ENCODE results near the gene KAZN.

The KAZN gene

GRCh38 chr1:14551386-14551785 lies 47.1 kb upstream of the KAZN start:
- ATAC-seq: no peak
- TF ChIP-seq ZNF70 (CRISPR knock-in tag; IDR thresholded peaks at IDR 0.05) (no peak), TCF4 (CRISPR knock-in tag; IDR thresholded peaks at IDR 0.05; ENCODE audit: borderline replicate concordance) (no peak), OSR1 (CRISPR knock-in tag; IDR thresholded peaks at IDR 0.05) (no peak), TOX (CRISPR knock-in tag; IDR thresholded peaks at IDR 0.05; ENCODE audit: borderline replicate concordance) (no peak), TSHZ2 (CRISPR knock-in tag; IDR thresholded peaks at IDR 0.05) (no peak), CSDC2 (CRISPR knock-in tag; IDR thresholded peaks at IDR 0.05) (no peak), SNAI2 (CRISPR knock-in tag; IDR thresholded peaks at IDR 0.05) (no peak), ZC3H10 (CRISPR knock-in tag; IDR thresholded peaks at IDR 0.05) (no peak), ARNTL (CRISPR knock-in tag; IDR thresholded peaks at IDR 0.05; ENCODE audit: borderline replicate concordance, low read depth) (no peak), ZFP30 (CRISPR knock-in tag; IDR thresholded peaks at IDR 0.05) (no peak), PPARA (CRISPR knock-in tag; IDR thresholded peaks at IDR 0.05; ENCODE audit: borderline replicate concordance) (no peak), ZFP3 (CRISPR knock-in tag; IDR thresholded peaks at IDR 0.05) (no peak), RARB (CRISPR knock-in tag; IDR thresholded peaks at IDR 0.05) (no peak), ISL1 (CRISPR knock-in tag; IDR thresholded peaks at IDR 0.05) (no peak)

GRCh38 chr1:14552246-14552965 lies 46.1 kb upstream of the KAZN start:
- ATAC-seq: no peak
- TF ChIP-seq ZNF565 (CRISPR knock-in tag; conservative IDR thresholded peaks at IDR 0.05; ENCODE audit: low read depth) (no peak), ISL1 (CRISPR knock-in tag; IDR thresholded peaks at IDR 0.05) (no peak), ZC3H10 (CRISPR knock-in tag; IDR thresholded peaks at IDR 0.05) (no peak), ESRRG (CRISPR knock-in tag; IDR thresholded peaks at IDR 0.05) (no peak), CSRNP3 (CRISPR knock-in tag; IDR thresholded peaks at IDR 0.05) (no peak), ZFP3 (CRISPR knock-in tag; IDR thresholded peaks at IDR 0.05) (no peak), BACH2 (CRISPR knock-in tag; IDR thresholded peaks at IDR 0.05; ENCODE audit: borderline replicate concordance) (no peak), CREB5 (CRISPR knock-in tag; IDR thresholded peaks at IDR 0.05; ENCODE audit: low read depth) (no peak), SNAI2 (CRISPR knock-in tag; IDR thresholded peaks at IDR 0.05) (no peak), ARNTL (CRISPR knock-in tag; IDR thresholded peaks at IDR 0.05; ENCODE audit: borderline replicate concordance, low read depth) (no peak), PPARA (CRISPR knock-in tag; IDR thresholded peaks at IDR 0.05; ENCODE audit: borderline replicate concordance) (no peak), GLIS3 (CRISPR knock-in tag; IDR thresholded peaks at IDR 0.05) (no peak)
- TF ChIP-seq, protein P1, sequence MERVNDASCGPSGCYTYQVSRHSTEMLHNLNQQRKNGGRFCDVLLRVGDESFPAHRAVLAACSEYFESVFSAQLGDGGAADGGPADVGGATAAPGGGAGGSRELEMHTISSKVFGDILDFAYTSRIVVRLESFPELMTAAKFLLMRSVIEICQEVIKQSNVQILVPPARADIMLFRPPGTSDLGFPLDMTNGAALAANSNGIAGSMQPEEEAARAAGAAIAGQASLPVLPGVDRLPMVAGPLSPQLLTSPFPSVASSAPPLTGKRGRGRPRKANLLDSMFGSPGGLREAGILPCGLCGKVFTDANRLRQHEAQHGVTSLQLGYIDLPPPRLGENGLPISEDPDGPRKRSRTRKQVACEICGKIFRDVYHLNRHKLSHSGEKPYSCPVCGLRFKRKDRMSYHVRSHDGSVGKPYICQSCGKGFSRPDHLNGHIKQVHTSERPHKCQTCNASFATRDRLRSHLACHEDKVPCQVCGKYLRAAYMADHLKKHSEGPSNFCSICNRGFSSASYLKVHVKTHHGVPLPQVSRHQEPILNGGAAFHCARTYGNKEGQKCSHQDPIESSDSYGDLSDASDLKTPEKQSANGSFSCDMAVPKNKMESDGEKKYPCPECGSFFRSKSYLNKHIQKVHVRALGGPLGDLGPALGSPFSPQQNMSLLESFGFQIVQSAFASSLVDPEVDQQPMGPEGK (CRISPR knock-in tag; IDR thresholded peaks at IDR 0.05; ENCODE audit: borderline replicate concordance): no peak
- TF ChIP-seq, protein P2, sequence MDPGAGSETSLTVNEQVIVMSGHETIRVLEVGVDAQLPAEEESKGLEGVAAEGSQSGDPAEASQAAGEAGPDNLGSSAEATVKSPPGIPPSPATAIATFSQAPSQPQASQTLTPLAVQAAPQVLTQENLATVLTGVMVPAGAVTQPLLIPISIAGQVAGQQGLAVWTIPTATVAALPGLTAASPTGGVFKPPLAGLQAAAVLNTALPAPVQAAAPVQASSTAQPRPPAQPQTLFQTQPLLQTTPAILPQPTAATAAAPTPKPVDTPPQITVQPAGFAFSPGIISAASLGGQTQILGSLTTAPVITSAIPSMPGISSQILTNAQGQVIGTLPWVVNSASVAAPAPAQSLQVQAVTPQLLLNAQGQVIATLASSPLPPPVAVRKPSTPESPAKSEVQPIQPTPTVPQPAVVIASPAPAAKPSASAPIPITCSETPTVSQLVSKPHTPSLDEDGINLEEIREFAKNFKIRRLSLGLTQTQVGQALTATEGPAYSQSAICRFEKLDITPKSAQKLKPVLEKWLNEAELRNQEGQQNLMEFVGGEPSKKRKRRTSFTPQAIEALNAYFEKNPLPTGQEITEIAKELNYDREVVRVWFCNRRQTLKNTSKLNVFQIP (CRISPR knock-in tag; IDR thresholded peaks at IDR 0.05; ENCODE audit: borderline replicate concordance, low read depth): no peak
